Parietal lobe (tissue), 1 donor: ENCODE results near the gene ENTPD3. TPM values are rescaled to one million over a fixed set of nuclear protein-coding genes. Genes with fewer than 3 reads are reported as not detected.

Experiments
- total RNA-seq: library from RNA; depleted of rRNA; stranded (reverse); fragments of >200 nt; gene quantifications from one replicate; pipeline ENCODE4 v1.2.3, GENCODE V29; 2014

The ENTPD3 gene
- 1.9 TPM for total RNA-seq

DNA sequence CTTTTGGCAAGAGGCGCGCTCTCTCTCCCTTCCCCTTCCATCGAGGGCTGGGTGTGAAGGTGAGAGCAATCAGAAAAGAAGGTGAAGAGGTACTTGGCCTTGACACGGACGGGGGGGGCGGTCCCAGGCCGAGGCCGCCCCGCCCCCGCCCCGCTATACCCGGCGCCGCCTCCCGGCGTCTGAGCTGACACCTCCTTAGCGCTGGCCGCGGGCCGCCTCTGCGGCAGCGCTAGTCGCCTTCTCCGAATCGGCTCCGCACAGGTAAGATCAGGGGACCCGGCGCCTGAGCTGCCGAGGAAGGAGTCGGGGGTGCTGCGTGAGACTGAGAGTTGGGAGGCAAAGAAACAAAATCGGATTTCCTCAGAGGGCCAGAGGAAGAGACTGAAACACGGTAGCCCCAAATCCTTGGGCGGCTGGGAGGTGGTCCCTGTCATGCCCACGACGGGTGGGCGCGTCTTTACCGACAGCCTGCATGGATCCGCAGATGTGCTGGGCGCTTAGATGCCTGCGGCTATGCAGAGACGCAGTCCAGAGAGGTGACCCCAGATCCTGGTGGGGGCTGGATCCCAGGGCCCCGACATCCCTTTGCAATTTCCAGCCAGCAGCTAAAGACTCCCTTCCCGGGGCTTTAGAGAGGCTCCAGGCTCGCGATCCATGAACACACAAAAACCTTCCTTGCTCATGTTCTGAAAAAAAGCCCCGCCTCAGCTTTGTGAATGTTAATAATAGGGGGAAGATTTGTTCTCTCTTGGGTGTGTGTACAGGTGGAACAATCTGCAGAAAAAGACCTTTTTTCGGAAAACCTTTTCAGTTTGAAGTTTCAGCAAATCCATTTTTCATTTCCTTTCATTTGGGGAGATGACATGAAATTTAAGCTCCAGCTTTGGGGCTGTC is at the start of gene ENTPD3:
Gene ENTPD3 (plus strand): TSS at position 184 of the 894 bp plus-strand sequence. CDS start 874 bp downstream, outside the sequence.

DNA sequence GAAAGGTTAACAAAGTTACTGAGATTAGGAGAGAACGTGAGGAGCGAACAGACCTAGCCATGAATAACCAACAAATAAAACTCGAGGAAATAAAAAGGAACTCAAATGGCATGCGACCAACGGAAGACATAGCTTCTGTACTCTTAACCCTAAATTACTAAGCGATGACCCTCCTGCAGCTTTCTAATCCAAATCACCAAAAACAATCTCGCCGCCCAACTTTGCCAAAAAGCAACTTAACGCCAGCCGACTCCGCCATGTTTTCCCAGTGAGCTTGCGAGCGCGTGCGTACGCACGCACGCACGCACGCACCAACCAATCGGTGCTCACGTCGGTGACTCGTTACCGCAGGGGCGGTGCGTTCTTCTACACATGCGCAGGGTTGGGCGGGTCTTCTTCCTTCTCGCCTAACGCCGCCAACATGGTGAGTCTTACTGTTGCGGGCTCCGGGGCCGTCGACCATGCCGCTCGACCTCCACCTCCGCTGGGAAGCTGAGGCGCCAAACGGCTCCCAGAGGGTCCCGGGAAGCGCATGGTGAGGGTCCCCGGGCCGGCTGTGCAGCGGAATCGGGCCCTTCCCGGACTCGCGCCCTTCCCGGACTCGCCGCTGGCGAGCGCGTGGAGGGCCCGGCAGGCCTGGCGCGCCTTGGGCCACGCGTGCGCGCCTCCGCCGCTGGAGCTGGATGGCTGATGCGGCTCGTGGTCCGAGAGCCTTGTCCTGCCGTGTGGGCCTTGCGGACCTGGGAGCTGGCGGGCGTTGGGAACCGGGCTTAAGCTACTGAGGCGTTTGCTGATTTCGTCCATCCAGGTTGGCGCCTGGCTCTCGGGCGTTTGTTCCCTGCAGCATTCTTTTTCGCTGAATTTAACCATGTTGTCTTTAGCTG is 70.2 kb downstream of the ENTPD3 start, which contains the start of gene RPL14:
Gene RPL14 (plus strand): TSS at position 400 of the 884 bp plus-strand sequence. CDS start 133 bp downstream, at position 533.

DNA sequence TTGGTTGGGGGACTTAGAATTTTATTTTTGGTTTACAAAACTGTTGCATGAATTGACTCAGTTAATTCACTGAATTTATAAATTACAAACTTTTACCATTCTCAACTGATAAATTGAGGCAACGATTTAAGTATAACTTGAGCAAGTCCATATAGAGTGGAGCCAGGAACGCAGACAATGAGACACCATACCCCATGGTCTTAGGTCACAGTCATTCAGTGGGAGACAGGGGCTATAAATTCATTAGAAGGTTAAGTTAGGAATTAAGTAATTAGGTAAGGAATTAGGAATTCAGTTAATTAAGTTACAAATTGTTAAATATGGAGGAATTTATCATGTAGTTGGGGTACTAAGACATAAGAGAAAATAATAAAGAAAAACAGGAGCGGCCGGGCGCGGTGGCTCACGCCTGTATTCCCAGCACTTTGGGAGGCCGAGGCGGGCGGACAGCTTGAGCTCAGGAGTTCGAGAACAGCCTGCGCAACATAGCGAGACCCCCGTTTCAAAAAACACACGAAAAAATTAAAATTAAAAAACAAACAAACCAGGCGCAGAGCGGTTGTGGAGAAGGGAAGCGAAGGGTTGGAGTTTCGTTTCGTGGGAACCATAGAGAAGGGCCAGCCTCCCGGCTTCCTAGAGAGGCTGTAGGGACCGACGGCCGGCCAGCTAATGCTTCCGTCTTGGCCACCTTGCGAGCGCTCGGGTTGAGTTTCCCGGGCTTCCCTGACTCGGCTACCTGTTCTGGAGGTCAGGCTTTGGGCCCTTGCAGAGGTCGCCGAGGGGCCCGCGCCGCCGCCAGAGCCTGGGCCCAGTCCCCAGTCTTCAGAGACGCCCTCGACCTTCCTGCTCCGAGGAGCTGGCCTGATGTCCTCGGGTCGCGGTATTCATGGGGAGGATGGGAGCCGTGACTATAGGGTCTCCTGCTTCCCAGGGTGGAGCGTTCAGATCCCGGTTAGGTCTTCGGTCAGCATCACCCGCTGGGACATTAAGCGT is 89.8 kb downstream of the ENTPD3 start, which contains the start of gene ZNF619:
Gene ZNF619 (plus strand): TSS at position 645 of the 993 bp plus-strand sequence. CDS start 858 bp downstream, outside the sequence.

Other genes with a start within 250 kb of the ENTPD3 start
- 48.8 TPM for gene EIF1B, start 77.5 kb upstream of the ENTPD3 start, total RNA-seq
- 157 TPM for gene RPL14, start 70.2 kb downstream of the ENTPD3 start, total RNA-seq
- 5.0 TPM for gene ZNF619, start 89.9 kb downstream of the ENTPD3 start, total RNA-seq
- 16.3 TPM for gene ZNF620, start 118.9 kb downstream of the ENTPD3 start, total RNA-seq
- 22.2 TPM for gene ZNF621, start 137.8 kb downstream of the ENTPD3 start, total RNA-seq